HUES48 (cell line): ENCODE data around the gene IL1RN.

Experiments
- H3K27ac ChIP-seq: one replicate; pipeline ENCODE4 v1.7.0; 2013; ENCODE audit warnings: low read depth, low read length, inconsistent platforms
- H3K27me3 ChIP-seq: 2 replicates; pipeline ENCODE4 v1.6.1; 2013; ENCODE audit warnings: mild to moderate bottlenecking, low read length; ENCODE audit not compliant: control insufficient read depth, insufficient read depth
- H3K36me3 ChIP-seq: 2 replicates; pipeline ENCODE4 v1.6.1; 2013; ENCODE audit warnings: low read length; ENCODE audit not compliant: control insufficient read depth, insufficient read depth
- H3K4me1 ChIP-seq: 2 replicates; pipeline ENCODE4 v1.6.1; 2013; ENCODE audit warnings: mild to moderate bottlenecking, low read length; ENCODE audit not compliant: control insufficient read depth, insufficient read depth
- H3K4me3 ChIP-seq: 2 replicates; pipeline ENCODE4 v1.5.1; 2013; ENCODE audit warnings: mild to moderate bottlenecking, low read depth, low read length
- H3K9ac ChIP-seq: 2 replicates; pipeline ENCODE4 v1.6.1; 2013; ENCODE audit warnings: mild to moderate bottlenecking, low read depth, low read length, moderate library complexity
- H3K9me3 ChIP-seq: 2 replicates; pipeline ENCODE4 v1.6.1; 2013; ENCODE audit warnings: low read length; ENCODE audit not compliant: control insufficient read depth, insufficient read depth

Gene IL1RN

GRCh38 chr2:113118263-113118657, 9.1 kb upstream of the IL1RN start:
- Histone ChIP-seq H3K9ac (no peak overlapping the region), H3K27ac (no peak overlapping the region), H3K36me3 (no peaks in the 10 kb centered on the region), H3K4me1 (no peaks in the 10 kb centered on the region), H3K9me3 (no peaks in the 10 kb centered on the region), H3K27me3 (peaks cover 5% of the 10 kb centered on the region; the same call in 1 of the 2 replicates), H3K4me3 (no peak overlapping the region)

GRCh38 chr2:113119111-113119510, 8.3 kb upstream of the IL1RN start:
- Histone ChIP-seq H3K9me3 (no peaks in the 10 kb centered on the region), H3K27ac (no peak overlapping the region), H3K9ac (no peak overlapping the region), H3K4me1 (no peaks in the 10 kb centered on the region), H3K4me3 (no peak overlapping the region), H3K36me3 (no peaks in the 10 kb centered on the region), H3K27me3 (peaks cover 5% of the 10 kb centered on the region; the same call in 1 of the 2 replicates)

- Histone ChIP-seq H3K36me3 (no peaks in the 10 kb centered on the region), H3K27ac (no peak overlapping the region), H3K4me1 (no peaks in the 10 kb centered on the region), H3K9me3 (no peaks in the 10 kb centered on the region), H3K27me3 (peaks cover 5% of the 10 kb centered on the region), H3K9ac (no peak overlapping the region), H3K4me3 (no peak overlapping the region)
Measured at GRCh38 chr2:113120861-113121260, 6.5 kb upstream of the IL1RN start.

GRCh38 chr2:113122364-113122763, 5.0 kb upstream of the IL1RN start:
- Histone ChIP-seq H3K27ac (no peak overlapping the region), H3K9me3 (no peaks in the 10 kb centered on the region), H3K4me1 (no peaks in the 10 kb centered on the region), H3K9ac (no peak overlapping the region), H3K36me3 (no peaks in the 10 kb centered on the region), H3K4me3 (no peak overlapping the region), H3K27me3 (peaks cover 5% of the 10 kb centered on the region)

GRCh38 chr2:113123726-113124125, 3.7 kb upstream of the IL1RN start:
- H3K9ac ChIP-seq, result no peak overlapping the region
- no peaks in the 10 kb centered on the region for H3K4me1 ChIP-seq

GRCh38 chr2:113124181-113124961, 3.0 kb upstream of the IL1RN start:
- Histone ChIP-seq H3K36me3 (no peaks in the 10 kb centered on the region), H3K27me3 (peaks cover 2% of the 10 kb centered on the region), H3K9ac (no peak overlapping the region), H3K9me3 (no peaks in the 10 kb centered on the region), H3K4me1 (no peaks in the 10 kb centered on the region), H3K4me3 (no peak overlapping the region), H3K27ac (no peak overlapping the region)

More at GRCh38 chr2:113123726-113124125, 3.7 kb upstream of the IL1RN start:
- Histone ChIP-seq H3K27me3 (peaks cover 5% of the 10 kb centered on the region), H3K36me3 (no peaks in the 10 kb centered on the region), H3K9me3 (no peaks in the 10 kb centered on the region), H3K27ac (no peak overlapping the region), H3K4me3 (no peak overlapping the region)

GRCh38 chr2:113124984-113125855, 2.2 kb upstream of the IL1RN start:
- Histone ChIP-seq H3K27ac (no peak overlapping the region), H3K4me3 (no peak overlapping the region), H3K36me3 (no peaks in the 10 kb centered on the region), H3K9ac (no peak overlapping the region), H3K9me3 (no peaks in the 10 kb centered on the region), H3K27me3 (peaks cover 2% of the 10 kb centered on the region), H3K4me1 (no peaks in the 10 kb centered on the region)

- Histone ChIP-seq H3K27me3 (no peaks in the 10 kb centered on the region; the same call in 1 of the 2 replicates), H3K27ac (no peak overlapping the region)
Measured at GRCh38 chr2:113127646-113128570, 510 bp downstream of the IL1RN start.

GRCh38 chr2:113129519-113130078, 2.2 kb downstream of the IL1RN start:
- Histone ChIP-seq H3K9me3 (no peaks in the 10 kb centered on the region), H3K27ac (no peak overlapping the region), H3K9ac (no peak overlapping the region), H3K4me1 (no peaks in the 10 kb centered on the region), H3K27me3 (no peaks in the 10 kb centered on the region; the same call in 1 of the 2 replicates), H3K36me3 (no peaks in the 10 kb centered on the region), H3K4me3 (no peak overlapping the region)

More at GRCh38 chr2:113127646-113128570, 510 bp downstream of the IL1RN start:
- Histone ChIP-seq H3K9ac (no peak overlapping the region), H3K36me3 (no peaks in the 10 kb centered on the region), H3K4me1 (no peaks in the 10 kb centered on the region), H3K9me3 (no peaks in the 10 kb centered on the region), H3K4me3 (no peak overlapping the region)
